Progenitor cell of endocrine pancreas (in vitro differentiated cells): ENCODE results near the gene DNAJC2. TPM values are rescaled to one million over a fixed set of nuclear protein-coding genes. Genes with fewer than 3 reads are reported as not detected.

ENCODE experiments used
- DNase-seq: peaks from one replicate; pipeline ENCODE4 v3.0.0; 2021; ENCODE audit warnings: low spot score; ENCODE audit not compliant: unreplicated experiment
- H3K27ac Mint-ChIP-seq: 2 replicates; pipeline ENCODE4 v1.8.0; 2021; ENCODE audit warnings: mild to moderate bottlenecking, moderate library complexity, mixed read lengths
- H3K27me3 Mint-ChIP-seq: 2 replicates; pipeline ENCODE4 v1.8.0; 2021; ENCODE audit warnings: mixed read lengths
- H3K36me3 Mint-ChIP-seq: 2 replicates; pipeline ENCODE4 v1.8.0; 2022; ENCODE audit warnings: mixed read lengths; ENCODE audit not compliant: insufficient read depth
- H3K4me1 Mint-ChIP-seq: 2 replicates; pipeline ENCODE4 v1.8.0; 2021; ENCODE audit warnings: low read depth, mixed read lengths
- H3K4me3 Mint-ChIP-seq: 2 replicates; pipeline ENCODE4 v1.8.0; 2021; ENCODE audit warnings: low read depth, mild to moderate bottlenecking, moderate library complexity, mixed read lengths
- H3K9me3 Mint-ChIP-seq: 2 replicates; pipeline ENCODE4 v1.8.0; 2021; ENCODE audit warnings: low read depth, mixed read lengths
- CTCF ChIP-seq: fragments of 200-600 bp; sonication (generic); IDR thresholded peaks from one replicate; pipeline ENCODE4 v1.5.0; 2021; ENCODE audit warnings: antibody characterized with exemption, mild to moderate bottlenecking; ENCODE audit not compliant: unreplicated experiment
- total RNA-seq: library from RNA; stranded (reverse); gene quantifications from 2 replicates; pipeline ENCODE4 v1.2.1, GENCODE V29; 2021

Gene DNAJC2
- total RNA-seq, 1 donor from 2014 or later, result 32.8 TPM

- TF ChIP-seq CTCF, result no peak
- Mint-ChIP-seq H3K4me3 (no peak overlapping the region), H3K36me3 (no peaks in the 10 kb centered on the region), H3K4me1 (no peaks in the 10 kb centered on the region), H3K9me3 (no peaks in the 10 kb centered on the region), H3K27me3 (no peaks in the 10 kb centered on the region), H3K27ac (no peak overlapping the region)
- no peak for DNase-seq
These were observed 42.7 kb upstream of the DNAJC2 start for GRCh38 chr7:103387242-103387641.

- Mint-ChIP-seq H3K27me3 (no peaks in the 10 kb centered on the region), H3K4me1 (no peaks in the 10 kb centered on the region), H3K36me3 (no peaks in the 10 kb centered on the region), H3K9me3 (no peaks in the 10 kb centered on the region), H3K4me3 (no peak overlapping the region), H3K27ac (no peak overlapping the region)
- no peak for TF ChIP-seq CTCF
- DNase-seq, result no peak
These were observed 37.5 kb upstream of the DNAJC2 start for GRCh38 chr7:103382032-103382402.

GRCh38 chr7:103381280-103382031, 36.9 kb upstream of the DNAJC2 start:
- no peak for TF ChIP-seq CTCF
- H3K27me3 Mint-ChIP-seq, result no peaks in the 10 kb centered on the region
- no peaks in the 10 kb centered on the region for H3K36me3 Mint-ChIP-seq
- no peak overlapping the region for H3K27ac Mint-ChIP-seq
- no peak for DNase-seq
- no peaks in the 10 kb centered on the region for H3K4me1 Mint-ChIP-seq
- no peaks in the 10 kb centered on the region for H3K9me3 Mint-ChIP-seq
- H3K4me3 Mint-ChIP-seq, result no peak overlapping the region

- Mint-ChIP-seq H3K27me3 (no peaks in the 10 kb centered on the region), H3K4me1 (no peaks in the 10 kb centered on the region), H3K36me3 (no peaks in the 10 kb centered on the region), H3K27ac (no peak overlapping the region), H3K9me3 (no peaks in the 10 kb centered on the region), H3K4me3 (no peak overlapping the region)
- no peak for DNase-seq
- no peak for TF ChIP-seq CTCF
These were observed 36.0 kb upstream of the DNAJC2 start for GRCh38 chr7:103380395-103381191.

GRCh38 chr7:103379270-103379975, 34.9 kb upstream of the DNAJC2 start:
- no peak overlapping the region for H3K4me3 Mint-ChIP-seq
- no peak for TF ChIP-seq CTCF
- H3K36me3 Mint-ChIP-seq, result no peaks in the 10 kb centered on the region

More at GRCh38 chr7:103379270-103379975, 34.9 kb upstream of the DNAJC2 start:
- Mint-ChIP-seq H3K9me3 (no peaks in the 10 kb centered on the region), H3K27ac (no peak overlapping the region), H3K4me1 (no peaks in the 10 kb centered on the region), H3K27me3 (no peaks in the 10 kb centered on the region)
- no peak for DNase-seq
